ENCODE measurements around the gene NMT2. TPM values are rescaled to one million over a fixed set of nuclear protein-coding genes. Genes with fewer than 3 reads are reported as not detected.

NMT2 gene
- total and polyA plus RNA-seq, 8 donors = 5.5 to 107 (median 9.2) TPM

DNA sequence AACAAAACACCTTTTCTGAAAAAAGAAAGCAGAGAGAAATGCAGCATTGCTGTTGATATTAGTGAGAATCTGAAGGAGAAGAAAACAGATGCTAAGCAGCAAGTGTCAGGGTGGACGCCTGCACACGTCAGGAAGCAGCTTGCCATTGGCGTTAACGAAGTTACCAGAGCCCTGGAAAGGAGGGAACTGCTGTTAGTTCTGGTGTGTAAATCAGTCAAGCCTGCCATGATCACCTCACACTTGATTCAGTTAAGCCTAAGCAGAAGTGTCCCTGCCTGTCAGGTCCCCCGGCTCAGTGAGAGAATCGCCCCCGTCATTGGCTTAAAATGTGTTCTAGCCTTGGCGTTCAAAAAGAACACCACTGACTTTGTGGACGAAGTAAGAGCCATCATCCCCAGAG, 65.0 kb downstream of the NMT2 start:
- H3K27ac ChIP-seq = no peak overlapping the region
- intact Hi-C loops (cut with DNase I; ENCODE audit: low total_unique reads) = no loop called here
- H3K9me3 ChIP-seq = no peaks in the 10 kb centered on the region
- H3K4me3 ChIP-seq = no peak overlapping the region
- H3K27me3 ChIP-seq = no peaks in the 10 kb centered on the region
- no peak for DNase-seq
- TF ChIP-seq EP300 (IDR thresholded peaks at IDR 0.05) (no peak), CTCF (IDR thresholded peaks at IDR 0.05) (no peak), POLR2A (IDR thresholded peaks at IDR 0.05) (no peak), POLR2AphosphoS5 (IDR thresholded peaks at IDR 0.05) (no peak)
- WGBS, 5 donors = 87 to 92% (median 92%) methylated on average over 9 of the region's 9 CpGs
- H3K4me1 ChIP-seq = peaks cover 11 to 39% (median 25%) of the 10 kb centered on the region in 4 donors
- peaks cover 25 to 82% (median 69%) of the 10 kb centered on the region in 4 donors for H3K36me3 ChIP-seq

DNA sequence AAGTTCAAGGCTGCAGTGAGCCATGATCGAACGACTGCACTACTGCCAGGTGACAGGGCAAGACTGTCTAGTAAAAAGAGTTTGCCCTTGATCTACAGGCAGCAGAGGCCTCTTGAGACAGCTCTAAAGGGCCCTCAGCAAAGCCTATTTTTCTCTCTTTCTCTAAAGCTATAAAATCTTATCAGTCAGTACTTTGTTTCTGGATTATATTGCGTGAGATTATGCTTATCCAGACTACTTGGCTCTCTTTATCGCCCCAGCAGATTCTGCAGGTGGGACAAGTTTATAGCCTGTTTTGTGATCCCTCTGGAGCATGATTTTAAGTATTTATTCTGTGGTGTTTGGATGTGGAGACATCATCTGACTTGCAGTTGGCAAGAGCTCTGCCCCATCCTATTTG, 68.6 kb downstream of the NMT2 start:
- Histone ChIP-seq H3K4me1 (peaks cover 19 to 46% (median 33%) of the 10 kb centered on the region in 4 donors), H3K36me3 (peaks cover 24 to 50% (median 42%) of the 10 kb centered on the region in 4 donors), H3K9me3 (no peaks in the 10 kb centered on the region), H3K27me3 (no peaks in the 10 kb centered on the region), H3K4me3 (no peak overlapping the region), H3K27ac (peak overlapping the region in 2 of 5 donors; percentile 14 to 21)
- WGBS, 5 donors = 50 to 70% (median 61%) methylated on average over 4 of the region's 4 CpGs
- intact Hi-C loops (cut with DNase I; ENCODE audit: low total_unique reads) = loop anchor here (10.0 kb wide), 1 partner anchor 145 kb away; the partner anchor contains the start of genes DCLRE1C and MEIG1
- DNase-seq = no peak
- TF ChIP-seq CTCF (IDR thresholded peaks at IDR 0.05) (no peak), POLR2A (IDR thresholded peaks at IDR 0.05) (no peak), POLR2AphosphoS5 (IDR thresholded peaks at IDR 0.05) (no peak), EP300 (IDR thresholded peaks at IDR 0.05) (no peak)

- no peaks in the 10 kb centered on the region for H3K9me3 ChIP-seq
- WGBS, 5 donors = 0 to 1% (median 0%) methylated on average over 26 to 84 of the region's 84 CpGs
- peaks cover 19 to 46% (median 33%) of the 10 kb centered on the region in 4 donors for H3K4me1 ChIP-seq
- peaks cover 0 to 2% (median 0%) of the 10 kb centered on the region in 3 donors for H3K27me3 ChIP-seq
- H3K4me3 ChIP-seq = peak within 1 kb of the TSS; percentile 70 to 84 (median 80)
- TF ChIP-seq EP300 (IDR thresholded peaks at IDR 0.05) (no peak), POLR2A (IDR thresholded peaks at IDR 0.05) (peak in 1 of 4 donors; percentile 60), POLR2AphosphoS5 (IDR thresholded peaks at IDR 0.05) (peak; percentile 42 to 90 (median 86)), CTCF (IDR thresholded peaks at IDR 0.05) (no peak)
- peak; percentile 98 for DNase-seq
- peaks cover 0 to 23% (median 15%) of the 10 kb centered on the region in 4 donors for H3K36me3 ChIP-seq
- H3K27ac ChIP-seq = peak within 1 kb of the TSS; percentile 95 to 98 (median 97)
- intact Hi-C loops (cut with DNase I; ENCODE audit: low total_unique reads) = loop anchor here (10.0 kb wide), 1 partner anchor 142 kb away; the partner anchor contains the start of genes DCLRE1C and MEIG1
Measured at GRCh38 chr10:15097011-15097812, 71.3 kb downstream of the NMT2 start, which contains the start of gene RPP38. Gene RPP38, plus strand, starts transcription at chr10:15097355. Its CDS starts 5,960 bp downstream, at chr10:15103315.

DNA sequence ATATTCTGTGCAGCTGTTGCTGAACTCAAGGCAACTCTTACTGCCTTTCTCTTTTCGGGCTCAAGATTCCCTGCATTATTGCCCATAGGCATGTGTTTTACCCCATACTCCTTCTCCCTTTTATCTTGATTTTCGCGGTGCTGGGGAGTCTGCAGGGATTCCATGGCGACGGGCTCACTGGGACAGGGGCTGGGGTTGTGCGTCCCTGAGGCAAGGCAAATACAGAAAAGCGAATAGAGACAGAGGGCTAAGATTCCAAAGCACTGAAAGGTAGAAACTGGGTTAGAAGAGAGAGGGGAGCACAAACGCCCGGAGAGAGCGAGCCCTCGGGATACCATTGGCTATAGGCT, 71.9 kb downstream of the NMT2 start:
- intact Hi-C loops (cut with DNase I; ENCODE audit: low total_unique reads) = loop anchor here (10.0 kb wide), 1 partner anchor 142 kb away; the partner anchor contains the start of genes DCLRE1C and MEIG1
- 0 to 2% (median 1%) methylated on average over 11 of the region's 11 CpGs for WGBS, 5 donors

More for the DNA sequence above, 71.9 kb downstream of the NMT2 start:
- H3K36me3 ChIP-seq = peaks cover 0 to 17% (median 9%) of the 10 kb centered on the region in 4 donors
- no peaks in the 10 kb centered on the region for H3K9me3 ChIP-seq
- TF ChIP-seq EP300 (IDR thresholded peaks at IDR 0.05) (no peak), POLR2AphosphoS5 (IDR thresholded peaks at IDR 0.05) (no peak), POLR2A (IDR thresholded peaks at IDR 0.05) (no peak), CTCF (IDR thresholded peaks at IDR 0.05) (no peak)
- H3K27me3 ChIP-seq = peaks cover 0 to 6% (median 0%) of the 10 kb centered on the region in 3 donors
- H3K27ac ChIP-seq = peak overlapping the region; percentile 95 to 98 (median 97)
- DNase-seq = no peak
- H3K4me3 ChIP-seq = peak overlapping the region; percentile 70 to 84 (median 80)
- peaks cover 19 to 46% (median 33%) of the 10 kb centered on the region in 4 donors for H3K4me1 ChIP-seq
